Sigmoid colon (tissue), 7 donors: Measurements from ENCODE around the gene THBS2. TPM values are rescaled to one million over a fixed set of nuclear protein-coding genes. Genes with fewer than 3 reads are reported as not detected.

Source experiments
- DNase-seq: peaks from one replicate; pipeline ENCODE4 v3.0.0-alpha.2; 2019
- H3K27ac ChIP-seq, 4 donors: fragments of 200-600 bp; sonication (generic); one replicate each; pipeline ENCODE4 v1.5.1; 2016 to 2019; ENCODE audit warnings: mild to moderate bottlenecking in 1 of 4
- H3K27me3 ChIP-seq, 3 donors: fragments of 200-600 bp; sonication (generic); one replicate each; pipeline ENCODE4 v1.5.1; 2019; ENCODE audit warnings: mild to moderate bottlenecking in 1 of 3
- H3K36me3 ChIP-seq, 4 donors: fragments of 200-600 bp; sonication (generic); one replicate each; pipeline ENCODE4 v1.5.1; 2016 to 2019
- H3K4me1 ChIP-seq, 4 donors: fragments of 200-600 bp; sonication (generic); one replicate each; pipeline ENCODE4 v1.5.1; 2017 to 2019
- H3K4me3 ChIP-seq, 4 donors: fragments of 200-600 bp; sonication (generic); one replicate each; pipeline ENCODE4 v1.5.1; 2017 to 2019; ENCODE audit warnings: mild to moderate bottlenecking in 2 of 4, moderate library complexity in 1 of 4
- H3K9me3 ChIP-seq, 4 donors: fragments of 200-600 bp in 3 of 4; sonication (generic) in 3 of 4; one replicate each; pipeline versions ENCODE4 v1.5.1 to v1.6.1; 2013 to 2019
- EP300 ChIP-seq, 4 donors: sonication (generic); formaldehyde crosslinking; IDR thresholded peaks; one replicate each; pipeline ENCODE4 v1.6.1; 2017; ENCODE audit warnings: antibody characterized with exemption in 4 of 4
- POLR2A ChIP-seq, 2 donors: fragments of 450-650 bp; IDR thresholded peaks; one replicate each; pipeline ENCODE4 v1.6.1; 2016; ENCODE audit warnings: antibody characterized with exemption in 2 of 2, mild to moderate bottlenecking in 2 of 2, moderate library complexity in 2 of 2
- POLR2AphosphoS5 ChIP-seq, 4 donors: sonication (generic); formaldehyde crosslinking; IDR thresholded peaks; one replicate each; pipeline ENCODE4 v1.6.1; 2017; ENCODE audit warnings: antibody characterized with exemption in 4 of 4
- WGBS, 2 donors: extraction: QIAGEN DNeasy Blood & Tissue Kit; methylation state at CpG; one replicate each; pipeline ENCODE4 v1.1.7; 2013; 5-methylcytosine and 5-hydroxymethylcytosine counted together
- intact Hi-C: fragments of 100-400 bp; cut with DNase I; formaldehyde crosslinking; loops from one replicate; pipeline ENCODE4 v1.15.1; 2023
- polyA plus RNA-seq, 3 donors: library from polyadenylated mRNA; stranded (reverse); fragments of 200-250 nt; gene quantifications; one replicate each; pipeline ENCODE4 v1.2.3, GENCODE V29; 2013
- total RNA-seq, 4 donors: library from RNA; depleted of rRNA; stranded (reverse); fragments of >200 nt; gene quantifications; one replicate each; pipeline ENCODE4 v1.1.0, GENCODE V29; 2016
- TF ChIP-seq, protein P1 (sequence below), 4 experiments: fragments of 450-650 bp in 3 of 4; fragments of 200-600 bp in 1 of 4; IDR thresholded peaks; one replicate each; pipeline ENCODE4 v1.5.1; 2016 to 2019; ENCODE audit warnings: antibody characterized with exemption in 4 of 4, mild to moderate bottlenecking in 3 of 4, moderate library complexity in 2 of 4
- donor health status: healthy with polysubstance abuse.
- donor health status: Bipolar disorder and iron deficiency.
- donor health status: healthy.

Gene THBS2
- total and polyA plus RNA-seq, 7 donors = 1.7 to 59.0 (median 37.6) TPM

DNA sequence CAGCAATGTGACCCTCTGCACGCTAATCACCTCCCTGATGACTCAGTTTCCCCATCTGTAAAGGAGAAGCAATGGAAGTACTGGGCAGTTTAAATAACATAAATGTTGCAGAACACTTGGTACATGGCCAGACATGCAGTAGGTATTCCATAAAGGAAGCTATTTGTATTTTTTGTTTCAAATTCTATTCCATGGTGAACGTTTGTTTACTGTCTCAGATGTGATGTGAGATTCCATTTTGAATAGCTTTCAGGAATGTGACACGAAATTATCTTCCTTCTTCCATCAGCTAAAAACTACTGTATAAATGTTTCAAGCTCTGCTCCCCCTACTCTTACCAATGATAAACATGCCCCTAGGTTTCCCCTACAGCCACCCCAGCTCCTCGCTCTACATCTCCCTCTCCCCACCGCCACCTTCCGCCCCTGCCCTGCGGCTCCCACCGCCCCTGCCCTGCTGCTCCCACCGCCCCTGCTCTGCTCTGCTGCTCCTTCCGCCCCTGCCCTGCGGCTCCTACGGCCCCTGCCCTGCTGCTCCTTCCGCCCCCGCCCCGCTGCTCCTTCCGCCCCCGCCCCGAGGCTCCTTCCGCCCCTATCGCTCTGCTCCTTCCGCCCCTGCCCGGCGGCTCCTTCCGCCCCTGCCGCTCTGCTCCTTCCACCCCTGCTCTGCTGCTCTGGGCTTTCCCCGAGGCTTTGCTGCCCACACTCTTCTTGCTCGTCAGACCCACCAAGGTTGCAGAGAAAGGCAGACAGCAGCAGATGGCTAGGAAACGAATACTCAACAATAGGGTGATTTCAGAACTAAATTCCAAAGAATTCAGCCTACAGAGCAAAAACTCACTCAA is 78.9 kb downstream of the THBS2 start:
- no peak for DNase-seq
- Histone ChIP-seq H3K4me1 (peaks cover 0 to 14% (median 6%) of the 10 kb centered on the region in 4 donors), H3K36me3 (no peaks in the 10 kb centered on the region), H3K27ac (no peak overlapping the region), H3K9me3 (no peaks in the 10 kb centered on the region), H3K4me3 (no peak overlapping the region), H3K27me3 (no peaks in the 10 kb centered on the region)
- intact Hi-C loops = no loop called here
- TF ChIP-seq, protein P1, sequence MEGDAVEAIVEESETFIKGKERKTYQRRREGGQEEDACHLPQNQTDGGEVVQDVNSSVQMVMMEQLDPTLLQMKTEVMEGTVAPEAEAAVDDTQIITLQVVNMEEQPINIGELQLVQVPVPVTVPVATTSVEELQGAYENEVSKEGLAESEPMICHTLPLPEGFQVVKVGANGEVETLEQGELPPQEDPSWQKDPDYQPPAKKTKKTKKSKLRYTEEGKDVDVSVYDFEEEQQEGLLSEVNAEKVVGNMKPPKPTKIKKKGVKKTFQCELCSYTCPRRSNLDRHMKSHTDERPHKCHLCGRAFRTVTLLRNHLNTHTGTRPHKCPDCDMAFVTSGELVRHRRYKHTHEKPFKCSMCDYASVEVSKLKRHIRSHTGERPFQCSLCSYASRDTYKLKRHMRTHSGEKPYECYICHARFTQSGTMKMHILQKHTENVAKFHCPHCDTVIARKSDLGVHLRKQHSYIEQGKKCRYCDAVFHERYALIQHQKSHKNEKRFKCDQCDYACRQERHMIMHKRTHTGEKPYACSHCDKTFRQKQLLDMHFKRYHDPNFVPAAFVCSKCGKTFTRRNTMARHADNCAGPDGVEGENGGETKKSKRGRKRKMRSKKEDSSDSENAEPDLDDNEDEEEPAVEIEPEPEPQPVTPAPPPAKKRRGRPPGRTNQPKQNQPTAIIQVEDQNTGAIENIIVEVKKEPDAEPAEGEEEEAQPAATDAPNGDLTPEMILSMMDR (IDR thresholded peaks at IDR 0.05) = no peak
- no peak for TF ChIP-seq POLR2A (IDR thresholded peaks at IDR 0.05)
- TF ChIP-seq POLR2AphosphoS5 (IDR thresholded peaks at IDR 0.05) = no peak
- TF ChIP-seq EP300 (IDR thresholded peaks at IDR 0.05) = no peak
- 77 to 80% methylated on average over 28 of the region's 28 CpGs for WGBS, 2 donors

DNA sequence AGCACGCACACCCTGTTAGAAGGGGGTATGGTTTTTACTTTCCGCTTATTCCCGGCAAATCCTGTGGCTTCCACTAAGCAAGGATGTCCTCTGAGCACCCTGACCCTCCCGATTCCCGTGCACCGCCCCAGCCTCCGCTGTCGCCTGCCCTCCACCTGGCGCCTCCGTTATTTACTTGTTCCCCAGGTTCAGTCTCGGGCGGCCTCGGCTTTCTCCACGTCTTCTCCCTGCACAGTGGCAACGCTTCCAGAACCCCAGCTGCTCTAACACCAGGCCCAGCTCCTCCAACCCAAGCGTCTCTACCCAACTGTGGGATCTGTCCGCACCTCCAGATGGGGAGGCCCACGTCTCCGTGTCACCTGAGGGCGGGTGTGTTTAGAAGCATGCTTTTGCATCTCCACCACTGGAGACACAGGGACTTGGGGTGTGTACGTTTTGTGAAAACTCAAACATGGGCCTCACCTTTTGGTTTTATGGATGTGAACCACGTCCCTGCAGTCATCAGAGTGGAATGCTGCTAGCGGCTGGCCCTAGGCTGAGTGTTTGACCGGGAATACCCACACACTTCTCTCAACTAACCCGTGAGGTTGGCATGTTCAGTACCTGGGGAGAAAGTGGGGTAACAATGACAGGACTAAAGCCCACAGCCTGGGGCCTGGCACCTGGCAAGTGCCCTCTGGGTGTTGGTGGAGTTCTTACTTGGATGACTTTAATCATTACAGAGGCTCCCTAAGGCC is 79.9 kb downstream of the THBS2 start:
- DNase-seq = no peak
- peaks cover 0 to 14% (median 6%) of the 10 kb centered on the region in 4 donors for H3K4me1 ChIP-seq
- no peaks in the 10 kb centered on the region for H3K36me3 ChIP-seq
- no peak for TF ChIP-seq EP300 (IDR thresholded peaks at IDR 0.05)
- TF ChIP-seq, protein P1 (IDR thresholded peaks at IDR 0.05) = no peak
- no peak for TF ChIP-seq POLR2A (IDR thresholded peaks at IDR 0.05)
- TF ChIP-seq POLR2AphosphoS5 (IDR thresholded peaks at IDR 0.05) = no peak
- WGBS, 2 donors = 86 to 90% methylated on average over 25 of the region's 25 CpGs
- H3K27me3 ChIP-seq = no peaks in the 10 kb centered on the region
- intact Hi-C loops = no loop called here
- no peaks in the 10 kb centered on the region for H3K9me3 ChIP-seq
- H3K4me3 ChIP-seq = no peak overlapping the region
- H3K27ac ChIP-seq = no peak overlapping the region

DNA sequence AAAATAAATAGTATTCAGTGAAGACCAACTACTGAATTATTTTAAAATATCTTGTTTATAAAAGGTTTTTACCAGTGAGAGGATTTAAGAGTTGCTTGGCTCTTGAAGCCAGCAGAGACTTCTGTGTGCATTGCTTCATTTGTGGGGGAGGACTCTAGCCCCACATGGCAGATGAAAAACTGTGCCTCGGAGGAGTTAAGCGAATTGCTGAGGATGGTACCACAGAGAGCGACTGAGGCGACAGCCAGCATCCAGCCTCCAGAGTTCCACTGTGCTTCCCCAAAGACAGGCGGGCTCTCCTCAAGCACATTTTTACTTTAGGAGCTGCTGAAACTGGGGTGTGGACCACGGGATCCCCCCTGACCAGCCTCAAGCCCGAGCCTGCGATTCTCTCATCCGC is 80.7 kb downstream of the THBS2 start:
- H3K4me3 ChIP-seq = no peak overlapping the region
- H3K9me3 ChIP-seq = no peaks in the 10 kb centered on the region
- intact Hi-C loops = no loop called here
- H3K4me1 ChIP-seq = peaks cover 0 to 13% (median 6%) of the 10 kb centered on the region in 4 donors
- 89 to 94% methylated on average over 9 of the region's 9 CpGs for WGBS, 2 donors
- TF ChIP-seq, protein P1 (IDR thresholded peaks at IDR 0.05) = no peak
- TF ChIP-seq POLR2AphosphoS5 (IDR thresholded peaks at IDR 0.05) (no peak), EP300 (IDR thresholded peaks at IDR 0.05) (no peak), POLR2A (IDR thresholded peaks at IDR 0.05) (no peak)
- H3K27me3 ChIP-seq = no peaks in the 10 kb centered on the region
- no peaks in the 10 kb centered on the region for H3K36me3 ChIP-seq
- DNase-seq = no peak
- peak overlapping the region in 1 of 4 donors; percentile 25 for H3K27ac ChIP-seq

DNA sequence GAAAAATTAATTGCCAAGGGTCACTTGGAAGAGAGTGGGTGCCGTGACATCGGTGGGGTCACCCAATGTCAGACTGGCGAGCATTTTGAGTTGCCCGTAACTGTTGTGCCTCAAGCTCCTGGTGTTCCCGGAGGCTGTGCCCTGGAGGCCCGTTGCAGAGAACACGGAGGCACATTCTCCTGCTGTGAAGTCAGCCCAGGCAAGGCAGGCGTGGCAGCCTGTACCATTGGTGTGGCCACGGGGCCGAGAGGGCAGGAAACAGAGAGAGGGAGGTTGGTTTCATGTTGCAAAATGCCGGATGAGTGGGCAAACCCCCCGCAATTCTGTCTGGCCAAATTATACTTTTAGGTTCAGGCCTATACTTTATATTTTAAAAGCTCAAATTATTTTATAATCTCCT is 81.2 kb downstream of the THBS2 start:
- peak overlapping the region in 1 of 4 donors; percentile 25 for H3K27ac ChIP-seq
- DNase-seq = no peak
- WGBS, 2 donors = 59 to 68% methylated on average over 12 of the region's 12 CpGs
- no peaks in the 10 kb centered on the region for H3K9me3 ChIP-seq
- TF ChIP-seq EP300 (IDR thresholded peaks at IDR 0.05) = no peak
- no peak for TF ChIP-seq POLR2A (IDR thresholded peaks at IDR 0.05)
- H3K27me3 ChIP-seq = no peaks in the 10 kb centered on the region
- H3K36me3 ChIP-seq = no peaks in the 10 kb centered on the region
- H3K4me3 ChIP-seq = no peak overlapping the region
- intact Hi-C loops = no loop called here
- H3K4me1 ChIP-seq = peaks cover 0 to 8% (median 4%) of the 10 kb centered on the region in 4 donors

DNA sequence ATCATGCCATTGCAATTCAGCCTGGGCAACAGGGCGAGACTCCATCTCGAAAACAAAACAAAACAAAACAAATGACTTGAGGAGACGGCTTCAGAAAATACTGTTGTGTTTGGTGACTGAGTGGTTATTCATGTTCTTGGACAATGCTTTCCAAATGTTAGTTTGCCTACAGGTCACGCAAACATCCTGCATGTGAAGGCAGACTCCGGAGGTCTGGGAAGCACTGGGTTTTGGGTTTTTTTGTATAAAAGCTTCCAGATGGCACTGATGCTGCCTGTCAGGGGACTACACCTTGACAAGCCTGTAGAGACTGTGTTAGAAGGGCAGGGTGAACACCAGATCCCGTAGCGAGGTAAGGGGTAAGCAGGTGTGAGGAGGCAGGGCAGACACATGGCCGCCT is 81.7 kb downstream of the THBS2 start:
- no peaks in the 10 kb centered on the region for H3K36me3 ChIP-seq
- H3K4me1 ChIP-seq = peaks cover 0 to 8% (median 2%) of the 10 kb centered on the region in 4 donors
- no peaks in the 10 kb centered on the region for H3K9me3 ChIP-seq
- no peaks in the 10 kb centered on the region for H3K27me3 ChIP-seq
- no peak for TF ChIP-seq EP300 (IDR thresholded peaks at IDR 0.05)
- TF ChIP-seq, protein P1 (IDR thresholded peaks at IDR 0.05) = no peak
- no peak for TF ChIP-seq POLR2A (IDR thresholded peaks at IDR 0.05)
- TF ChIP-seq POLR2AphosphoS5 (IDR thresholded peaks at IDR 0.05) = no peak
- no peak for DNase-seq
- no peak overlapping the region for H3K4me3 ChIP-seq
- intact Hi-C loops = no loop called here
- H3K27ac ChIP-seq = peak overlapping the region in 1 of 4 donors; percentile 25
- 89 to 90% methylated on average over 8 of the region's 8 CpGs for WGBS, 2 donors
